Thyroid gland (tissue), 4 donors: ENCODE results near the gene ATP4A. TPM values are rescaled to one million over a fixed set of nuclear protein-coding genes. Genes with fewer than 3 reads are reported as not detected.

Source experiments
- DNase-seq, 2 donors: peaks; one replicate each; pipeline ENCODE4 v3.0.0-alpha.2; 2019
- H3K27ac ChIP-seq, 3 donors: fragments of 200-600 bp; sonication (generic); 1 replicate in 2 of 3; 2 replicates in 1 of 3; pipeline ENCODE4 v1.5.1; 2016 to 2019; ENCODE audit warnings: mild to moderate bottlenecking in 1 of 3, moderate library complexity in 1 of 3
- H3K27me3 ChIP-seq: fragments of 200-600 bp; sonication (generic); one replicate; pipeline ENCODE4 v1.5.1; 2019
- H3K36me3 ChIP-seq, 2 donors: fragments of 200-600 bp; sonication (generic); one replicate each; pipeline ENCODE4 v1.5.1; 2016 to 2019
- H3K4me1 ChIP-seq, 2 donors: fragments of 200-600 bp; sonication (generic); one replicate each; pipeline ENCODE4 v1.5.1; 2017 to 2019
- H3K4me3 ChIP-seq, 3 donors: fragments of 200-600 bp; sonication (generic); replicated peaks in 1 of 3; 1 replicate in 2 of 3; 2 replicates in 1 of 3; pipeline ENCODE4 v1.5.1; 2016; ENCODE audit warnings: mild to moderate bottlenecking in 1 of 3
- H3K9me3 ChIP-seq: fragments of 200-600 bp; sonication (generic); one replicate; pipeline ENCODE4 v1.5.1; 2017
- POLR2A ChIP-seq, 2 donors: fragments of 450-650 bp; IDR thresholded peaks; one replicate each; pipeline ENCODE4 v1.6.1; 2017; ENCODE audit warnings: antibody characterized with exemption in 2 of 2, mild to moderate bottlenecking in 2 of 2, moderate library complexity in 1 of 2
- whole genome bisulfite sequencing, 2 donors: methylation state at CpG; one replicate each; pipeline ENCODE4 v1.1.5; 2017; 5-methylcytosine and 5-hydroxymethylcytosine counted together
- intact Hi-C: fragments of 100-400 bp; cut with DNase I; formaldehyde crosslinking; loops from one replicate; pipeline ENCODE4 v1.15.1; 2023
- total RNA-seq, 4 donors: library from RNA; depleted of rRNA; stranded (reverse); fragments of >200 nt; gene quantifications; one replicate each; pipeline ENCODE4 v1.2.3, GENCODE V29; 2016
- TF ChIP-seq, protein P1 (sequence below), 6 experiments: fragments of 200-600 bp in 3 of 6; fragments of 450-650 bp in 3 of 6; sonication (generic) in 3 of 6; IDR thresholded peaks; one replicate each; pipeline ENCODE4 v1.5.1; 2016 to 2019; ENCODE audit warnings: antibody characterized with exemption in 6 of 6, mild to moderate bottlenecking in 2 of 6, inconsistent platforms in 1 of 6, moderate library complexity in 1 of 6

Gene ATP4A
- total RNA-seq, 4 donors from 2014 or later: 0.27 to 1.9 (median 0.33) TPM

DNA sequence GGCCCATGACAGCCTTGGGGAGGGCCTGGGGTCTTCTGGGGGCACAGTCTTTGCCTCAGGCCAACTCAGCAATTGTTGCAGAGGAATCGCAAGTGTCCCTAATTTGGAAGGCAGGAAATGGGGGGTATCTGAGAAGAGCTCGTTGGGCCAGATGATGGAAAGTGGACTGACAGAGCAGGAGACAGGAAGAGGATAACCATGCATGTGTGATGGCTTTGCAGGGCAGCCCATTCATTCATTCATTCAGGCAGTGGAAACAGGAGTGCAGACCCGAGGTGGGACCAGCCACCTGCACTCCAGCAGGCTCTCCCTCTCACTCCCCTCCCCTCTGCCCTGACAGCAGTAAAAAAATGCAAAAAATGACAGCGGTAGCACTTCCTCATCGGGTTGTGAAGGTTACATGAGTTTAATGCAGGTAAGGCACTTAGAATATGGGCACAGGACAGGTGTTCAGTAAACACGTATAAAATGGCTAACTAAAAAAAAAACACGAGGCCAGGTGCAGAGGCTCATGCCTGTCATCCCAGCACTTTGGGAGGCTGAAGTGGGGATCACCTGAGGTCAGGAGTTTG lies 23.0 kb downstream of the ATP4A start:
- TF ChIP-seq, protein P1, sequence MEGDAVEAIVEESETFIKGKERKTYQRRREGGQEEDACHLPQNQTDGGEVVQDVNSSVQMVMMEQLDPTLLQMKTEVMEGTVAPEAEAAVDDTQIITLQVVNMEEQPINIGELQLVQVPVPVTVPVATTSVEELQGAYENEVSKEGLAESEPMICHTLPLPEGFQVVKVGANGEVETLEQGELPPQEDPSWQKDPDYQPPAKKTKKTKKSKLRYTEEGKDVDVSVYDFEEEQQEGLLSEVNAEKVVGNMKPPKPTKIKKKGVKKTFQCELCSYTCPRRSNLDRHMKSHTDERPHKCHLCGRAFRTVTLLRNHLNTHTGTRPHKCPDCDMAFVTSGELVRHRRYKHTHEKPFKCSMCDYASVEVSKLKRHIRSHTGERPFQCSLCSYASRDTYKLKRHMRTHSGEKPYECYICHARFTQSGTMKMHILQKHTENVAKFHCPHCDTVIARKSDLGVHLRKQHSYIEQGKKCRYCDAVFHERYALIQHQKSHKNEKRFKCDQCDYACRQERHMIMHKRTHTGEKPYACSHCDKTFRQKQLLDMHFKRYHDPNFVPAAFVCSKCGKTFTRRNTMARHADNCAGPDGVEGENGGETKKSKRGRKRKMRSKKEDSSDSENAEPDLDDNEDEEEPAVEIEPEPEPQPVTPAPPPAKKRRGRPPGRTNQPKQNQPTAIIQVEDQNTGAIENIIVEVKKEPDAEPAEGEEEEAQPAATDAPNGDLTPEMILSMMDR (IDR thresholded peaks at IDR 0.05): no peak
- Histone ChIP-seq H3K36me3 (no peaks in the 10 kb centered on the region), H3K4me3 (no peak overlapping the region), H3K4me1 (peaks cover 9 to 11% of the 10 kb centered on the region in 2 donors), H3K27me3 (no peaks in the 10 kb centered on the region), H3K27ac (no peak overlapping the region), H3K9me3 (no peaks in the 10 kb centered on the region)
- WGBS, 2 donors: 74 to 89% methylated on average over 7 of the region's 7 CpGs
- DNase-seq: no peak
- intact Hi-C loops: no loop called here

DNA sequence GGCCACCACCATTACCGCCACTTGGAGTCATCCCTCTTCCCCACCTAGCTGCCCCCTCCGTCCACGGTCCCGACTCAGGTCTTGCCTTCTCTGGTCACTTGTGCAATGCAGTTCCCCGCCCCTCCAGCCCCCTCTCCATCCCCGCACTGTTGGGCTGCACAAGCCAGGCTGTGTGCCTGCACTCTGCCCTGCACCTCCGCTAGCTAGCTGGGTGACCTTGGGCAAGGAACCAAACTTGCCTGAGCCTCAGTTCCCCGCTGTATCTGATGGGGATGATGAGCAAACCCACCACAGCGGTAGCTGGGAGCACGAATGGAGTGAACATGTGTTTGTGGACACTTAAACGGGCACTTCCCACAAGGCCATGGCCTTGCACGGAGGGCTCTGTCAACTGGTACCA lies 23.6 kb downstream of the ATP4A start:
- Histone ChIP-seq H3K4me1 (peaks cover 8 to 9% of the 10 kb centered on the region in 2 donors), H3K27ac (no peak overlapping the region), H3K9me3 (no peaks in the 10 kb centered on the region), H3K27me3 (no peaks in the 10 kb centered on the region), H3K36me3 (no peaks in the 10 kb centered on the region), H3K4me3 (no peak overlapping the region)
- intact Hi-C loops: no loop called here
- TF ChIP-seq, protein P1 (IDR thresholded peaks at IDR 0.05): no peak
- TF ChIP-seq POLR2A (IDR thresholded peaks at IDR 0.05): no peak
- 91 to 95% methylated on average over 10 to 11 of the region's 12 CpGs for WGBS, 2 donors
- DNase-seq: no peak

DNA sequence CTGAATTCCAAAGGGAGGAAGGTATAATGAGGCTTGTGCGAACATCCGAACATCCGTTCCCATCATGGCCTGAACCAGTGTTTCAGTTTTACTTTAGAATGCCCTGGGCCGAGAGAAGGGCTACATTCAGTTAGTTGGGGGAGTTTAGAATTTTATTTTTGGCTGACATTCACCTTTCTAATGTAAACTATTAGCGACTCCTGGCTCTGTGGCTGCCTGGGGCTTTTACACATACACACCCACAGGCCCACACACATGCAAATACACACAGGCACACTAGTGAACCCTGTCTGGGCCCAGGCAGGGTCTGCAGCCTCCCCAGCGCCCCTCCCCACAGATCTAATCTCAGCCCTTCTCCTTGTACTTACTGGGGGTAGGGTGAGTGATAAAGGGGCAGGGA lies 24.1 kb downstream of the ATP4A start:
- DNase-seq: no peak
- Histone ChIP-seq H3K9me3 (no peaks in the 10 kb centered on the region), H3K4me1 (peaks cover 3 to 5% of the 10 kb centered on the region in 2 donors), H3K27ac (no peak overlapping the region), H3K36me3 (no peaks in the 10 kb centered on the region), H3K4me3 (no peak overlapping the region), H3K27me3 (no peaks in the 10 kb centered on the region)
- intact Hi-C loops: no loop called here
- TF ChIP-seq, protein P1 (IDR thresholded peaks at IDR 0.05): no peak
- TF ChIP-seq POLR2A (IDR thresholded peaks at IDR 0.05): no peak
- WGBS, 2 donors: 81 to 82% methylated on average over 6 of the region's 6 CpGs

DNA sequence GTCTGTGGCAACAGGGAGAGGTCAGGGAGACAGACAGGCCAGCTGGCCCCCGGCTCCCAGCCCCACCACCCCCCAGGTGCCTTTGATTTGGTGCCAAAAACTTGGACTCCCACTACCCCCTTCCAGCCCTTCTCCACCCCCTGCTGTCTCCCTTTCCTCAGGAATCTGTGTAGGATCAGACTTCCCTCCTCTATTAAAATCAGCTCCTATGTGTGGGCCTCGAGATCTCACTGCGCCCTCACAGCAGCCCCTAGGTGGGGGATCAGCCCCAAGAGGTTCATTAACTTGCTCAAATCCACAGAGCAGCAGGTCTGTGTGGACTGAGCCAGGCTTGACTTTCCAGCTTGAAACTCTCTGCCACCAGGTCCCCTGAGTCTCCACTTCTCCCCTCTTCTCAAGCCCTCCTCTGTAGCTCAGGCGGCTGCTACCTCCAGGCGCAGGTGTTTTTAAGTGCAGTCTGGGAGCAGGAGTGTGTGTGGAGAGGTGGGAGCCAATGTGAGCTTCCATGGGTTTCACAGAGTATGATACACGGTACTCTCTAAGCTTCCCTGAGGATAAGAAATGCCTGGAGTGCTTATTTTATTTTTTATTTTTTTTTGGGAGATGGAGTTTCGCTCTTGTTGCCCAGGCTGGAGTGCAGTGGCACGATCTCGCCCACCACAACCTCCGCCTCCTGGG lies 28.5 kb downstream of the ATP4A start:
- WGBS, 2 donors: 58 to 61% methylated on average over 10 of the region's 10 CpGs
- intact Hi-C loops: no loop called here
- Histone ChIP-seq H3K9me3 (no peaks in the 10 kb centered on the region), H3K27ac (no peak overlapping the region), H3K4me1 (peaks cover 0 to 11% of the 10 kb centered on the region in 2 donors), H3K36me3 (no peaks in the 10 kb centered on the region), H3K27me3 (no peaks in the 10 kb centered on the region), H3K4me3 (no peak overlapping the region)
- no peak for DNase-seq
- TF ChIP-seq, protein P1 (IDR thresholded peaks at IDR 0.05): no peak
- no peak for TF ChIP-seq POLR2A (IDR thresholded peaks at IDR 0.05)

DNA sequence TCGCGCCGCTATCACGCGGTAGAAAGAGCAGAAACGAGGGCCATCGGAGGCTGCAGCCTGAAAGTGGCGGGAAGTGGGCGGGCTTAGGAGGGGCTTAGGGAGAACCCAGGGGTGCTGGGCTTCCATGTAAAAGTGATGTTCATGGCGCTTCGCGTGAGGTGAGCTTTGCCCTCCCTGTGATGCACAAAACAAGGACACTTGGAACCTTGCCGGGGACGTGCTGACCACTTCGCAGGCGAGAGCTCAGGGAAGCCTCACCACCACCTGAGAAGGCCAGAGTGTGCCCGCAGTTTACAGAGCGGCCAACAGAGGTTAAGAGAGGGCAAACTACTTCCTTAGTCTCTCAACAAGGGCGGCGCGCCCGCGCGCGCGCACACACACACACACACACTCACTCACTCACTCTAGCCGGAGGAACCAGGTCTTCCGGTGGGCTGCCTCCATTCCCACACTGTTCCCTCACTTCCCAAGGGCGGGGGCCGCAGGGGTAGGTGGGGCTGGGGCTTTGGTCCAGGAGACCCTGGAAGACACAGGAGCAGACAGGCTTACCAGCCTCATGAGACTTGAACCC lies 29.6 kb downstream of the ATP4A start:
- H3K27me3 ChIP-seq: no peaks in the 10 kb centered on the region
- H3K4me1 ChIP-seq: peaks cover 0 to 11% of the 10 kb centered on the region in 2 donors
- no peaks in the 10 kb centered on the region for H3K9me3 ChIP-seq
- TF ChIP-seq, protein P1 (IDR thresholded peaks at IDR 0.05): no peak
- no peak for TF ChIP-seq POLR2A (IDR thresholded peaks at IDR 0.05)
- H3K4me3 ChIP-seq: no peak overlapping the region
- no peak overlapping the region for H3K27ac ChIP-seq
- 7 to 10% methylated on average over 22 to 23 of the region's 30 CpGs for WGBS, 2 donors
- H3K36me3 ChIP-seq: no peaks in the 10 kb centered on the region
- intact Hi-C loops: no loop called here
- DNase-seq: peak; percentile 77 to 86
